HG02973 (cell line): ENCODE data around the gene PCIF1.
"Not testable (repeated sequence)": the region's sequence is repeated elsewhere in the genome, so short reads cannot be mapped to it uniquely, and the experiment has no call there.

Experiments
- ATAC-seq: cut with Tn5 transposase; IDR thresholded peaks from one replicate; pipeline ENCODE4 v1.9.1; 2021; ENCODE audit warnings: moderate library complexity; ENCODE audit not compliant: unreplicated experiment

Gene PCIF1

DNA sequence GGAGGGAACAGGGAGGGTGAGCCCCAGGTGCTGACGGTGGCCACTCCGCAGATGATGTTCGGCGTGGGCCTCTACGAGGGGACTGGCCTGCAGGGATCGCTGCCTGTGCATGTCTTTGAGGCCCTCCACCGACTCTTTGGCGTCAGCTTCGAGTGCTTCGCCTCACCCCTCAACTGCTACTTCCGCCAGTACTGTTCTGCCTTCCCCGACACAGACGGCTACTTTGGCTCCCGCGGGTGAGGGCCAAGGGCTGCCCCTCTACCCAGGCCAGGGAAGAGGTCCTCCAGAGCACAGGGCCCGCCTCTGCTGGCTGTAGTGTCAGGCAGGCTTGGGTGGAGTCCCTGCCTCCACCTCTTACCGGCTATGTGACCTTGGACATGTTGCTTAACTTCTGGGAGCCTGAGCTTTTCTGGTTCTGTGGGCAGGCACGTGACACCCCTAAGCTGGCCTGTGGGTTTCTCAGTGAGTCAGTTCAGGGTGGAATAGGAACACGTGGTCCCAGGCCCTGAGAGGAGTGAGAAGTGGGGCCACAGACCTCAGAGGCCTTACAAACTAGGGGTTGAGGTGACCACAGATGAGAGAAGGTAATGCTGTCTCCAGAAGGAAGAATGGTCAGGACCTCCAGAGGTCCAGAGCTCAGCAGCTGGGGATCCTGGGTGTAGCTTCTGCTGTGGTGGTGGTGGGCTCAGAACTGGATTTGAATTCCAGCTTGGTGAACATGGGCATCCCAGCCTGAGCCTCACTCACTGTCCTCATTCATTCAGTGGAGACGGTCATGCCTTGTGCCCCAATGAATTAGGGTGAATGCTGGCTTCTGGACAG is 11.9 kb downstream of the PCIF1 start:
- no peak for ATAC-seq

- ATAC-seq, result no peak
Observed at GRCh38 chr20:45947110-45947866, 12.8 kb downstream of the PCIF1 start.

- no peak for ATAC-seq
Observed at GRCh38 chr20:45948261-45948733, 13.8 kb downstream of the PCIF1 start.

DNA sequence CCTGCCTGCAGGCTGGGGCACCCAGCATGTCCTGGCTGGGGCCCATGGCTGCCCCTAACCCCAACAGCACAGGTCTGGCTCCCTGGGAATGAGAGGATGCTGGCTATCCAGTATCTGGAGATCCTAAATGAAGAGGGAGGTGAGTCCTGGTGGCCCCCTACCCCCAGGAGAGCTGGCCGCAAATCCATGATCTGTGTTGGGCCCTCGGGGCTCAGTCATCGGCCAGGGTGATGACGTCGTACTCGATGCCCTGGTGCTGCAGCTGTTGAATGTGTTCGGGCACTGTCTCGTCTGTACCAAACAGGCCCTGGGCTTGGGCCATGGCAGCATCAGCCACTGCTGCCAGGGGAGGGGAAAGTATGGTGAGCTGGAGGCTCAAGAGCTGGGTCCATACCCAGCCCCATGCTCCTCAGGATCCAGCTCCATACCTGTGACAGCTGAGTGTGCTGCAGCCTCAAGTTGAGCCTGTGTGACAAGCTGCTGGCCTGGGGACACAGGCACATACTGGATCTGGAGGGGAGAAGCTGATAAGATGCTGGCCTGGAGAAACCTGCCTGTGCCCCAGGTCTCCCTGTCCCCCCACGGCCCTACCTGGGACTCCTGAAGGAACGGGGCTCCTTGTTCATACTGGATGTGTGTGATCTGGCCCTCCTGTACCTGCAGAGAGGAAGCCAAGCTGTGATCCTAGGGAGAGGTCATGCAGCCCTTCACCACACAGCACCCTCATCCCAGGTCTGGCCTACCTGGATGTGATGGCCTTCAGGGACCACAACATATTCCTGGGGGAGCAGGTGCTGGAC is 14.5 kb downstream of the PCIF1 start:
- ATAC-seq, result no peak

- no peak for ATAC-seq
Observed at GRCh38 chr20:45949542-45950329, 15.3 kb downstream of the PCIF1 start.

GRCh38 chr20:45950330-45950646 is 15.8 kb downstream of the PCIF1 start:
- no peak for ATAC-seq

GRCh38 chr20:45951925-45952834 is 17.7 kb downstream of the PCIF1 start:
- no peak for ATAC-seq

- no peak for ATAC-seq
Observed at GRCh38 chr20:45952861-45953260, 18.4 kb downstream of the PCIF1 start.

GRCh38 chr20:45953672-45954071 is 19.2 kb downstream of the PCIF1 start:
- ATAC-seq, result no peak

GRCh38 chr20:45956326-45956725 is 21.8 kb downstream of the PCIF1 start:
- ATAC-seq, result not testable (repeated sequence)

GRCh38 chr20:45957021-45957941 is 22.8 kb downstream of the PCIF1 start:
- ATAC-seq, result no peak

DNA sequence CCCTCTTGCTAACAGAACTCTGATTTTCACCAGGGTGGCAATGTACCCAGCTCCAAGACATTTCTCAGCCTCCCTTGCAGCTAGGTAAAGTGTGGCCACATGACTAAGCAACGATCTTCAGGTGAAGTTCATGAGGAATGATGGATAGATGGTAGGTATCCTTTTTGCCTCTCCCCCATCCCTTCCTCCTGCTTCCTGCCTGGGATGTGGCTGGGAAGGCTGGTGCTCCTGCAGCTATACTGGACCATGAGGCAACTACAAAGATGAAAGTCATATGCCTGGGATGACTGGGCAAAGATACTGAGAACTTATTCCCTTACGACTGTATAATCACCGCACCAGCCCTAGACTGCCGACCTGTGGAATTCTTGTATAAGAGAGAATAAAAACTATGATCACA is 24.1 kb downstream of the PCIF1 start:
- ATAC-seq, result no peak

DNA sequence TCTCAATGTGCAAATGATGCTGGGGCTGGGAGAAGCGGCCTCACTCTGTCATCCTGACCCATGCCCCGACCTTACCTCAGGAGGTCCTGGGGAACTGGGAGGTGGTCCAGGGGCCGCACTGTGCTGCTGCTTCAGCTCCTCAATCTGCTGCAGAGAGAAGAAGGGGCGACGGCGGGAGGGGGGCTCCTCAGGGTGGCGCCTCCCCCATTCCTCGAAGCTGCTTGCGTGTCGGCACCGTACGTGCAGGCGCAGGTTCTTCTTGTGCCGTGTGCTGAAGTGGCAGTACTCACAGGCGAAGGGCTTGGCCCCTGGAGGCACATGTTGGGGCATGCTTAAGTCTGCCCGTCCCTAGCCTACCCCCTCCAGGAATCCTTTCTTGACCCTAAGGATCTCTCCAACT is 24.6 kb downstream of the PCIF1 start:
- no peak for ATAC-seq

GRCh38 chr20:45959956-45960630 is 25.6 kb downstream of the PCIF1 start:
- no peak for ATAC-seq

GRCh38 chr20:45962031-45962755 is 27.7 kb downstream of the PCIF1 start:
- ATAC-seq, result no peak

- ATAC-seq, result no peak
Observed at GRCh38 chr20:45963059-45964005, 28.8 kb downstream of the PCIF1 start.
